ENCODE data around the gene UBE4B.
A peak's percentile ranks its signal among the peaks of the same experiment; 100 is the strongest.
"Not testable (repeated sequence)": the region's sequence is repeated elsewhere in the genome, so short reads cannot be mapped to it uniquely, and the experiment has no call there.

The UBE4B gene

DNA sequence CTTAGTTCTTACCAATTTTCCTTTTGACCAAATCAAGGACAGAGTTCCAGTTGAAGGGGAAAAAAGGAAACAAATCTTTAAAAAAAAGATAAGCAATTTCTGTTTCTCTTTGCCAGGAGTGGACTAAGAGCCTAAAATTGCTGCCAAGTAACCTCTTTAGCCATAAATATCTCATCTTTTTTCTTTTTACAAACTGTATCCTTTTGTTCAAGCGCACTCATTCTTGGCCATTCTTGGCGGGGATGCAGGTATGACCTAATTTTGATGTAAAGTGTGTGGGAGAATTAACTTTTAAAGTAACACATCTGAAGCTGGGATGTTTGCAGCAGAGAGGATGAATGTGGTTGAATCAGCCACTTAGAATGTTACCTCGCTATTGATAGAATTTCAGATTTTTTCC is 164.2 kb downstream of the UBE4B start:
- H3K36me3 Mint-ChIP-seq: no peaks in the 10 kb centered on the region
- H3K27ac Mint-ChIP-seq: no peak overlapping the region
- DNase-seq (ENCODE audit: low spot score in 2 of 2) (no peak), ATAC-seq (ENCODE audit: low read depth) (no peak)
- H3K27me3 Mint-ChIP-seq: peaks cover 4% of the 10 kb centered on the region
- no peaks in the 10 kb centered on the region for H3K9me3 Mint-ChIP-seq
- H3K4me3 Mint-ChIP-seq: no peak overlapping the region
- no peaks in the 10 kb centered on the region for H3K4me1 Mint-ChIP-seq

DNA sequence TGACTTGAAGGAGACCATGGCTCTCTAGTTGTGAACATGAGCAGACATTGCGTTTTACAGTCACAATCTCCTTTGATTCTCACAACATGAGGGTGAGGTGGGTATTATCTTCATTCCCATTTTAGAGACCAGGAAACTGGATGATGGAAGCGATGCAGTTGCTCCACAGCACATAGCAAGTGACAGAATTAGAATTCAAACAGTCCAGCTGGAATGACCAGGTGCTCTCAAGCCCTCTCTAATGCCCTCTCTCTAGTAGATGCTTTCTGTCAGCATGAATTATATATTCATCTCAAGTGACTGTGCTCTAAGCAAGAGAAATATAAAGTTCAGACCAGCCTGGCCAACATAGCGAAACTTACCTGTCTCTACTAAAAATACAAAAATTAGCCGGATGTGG is 167.9 kb downstream of the UBE4B start:
- no peak overlapping the region for H3K4me3 Mint-ChIP-seq
- H3K27me3 Mint-ChIP-seq: peaks cover 2% of the 10 kb centered on the region
- DNase-seq (ENCODE audit: low spot score in 2 of 2) (no peak), ATAC-seq (ENCODE audit: low read depth) (no peak)
- H3K4me1 Mint-ChIP-seq: no peaks in the 10 kb centered on the region
- H3K27ac Mint-ChIP-seq: no peak overlapping the region
- no peaks in the 10 kb centered on the region for H3K36me3 Mint-ChIP-seq
- H3K9me3 Mint-ChIP-seq: no peaks in the 10 kb centered on the region

DNA sequence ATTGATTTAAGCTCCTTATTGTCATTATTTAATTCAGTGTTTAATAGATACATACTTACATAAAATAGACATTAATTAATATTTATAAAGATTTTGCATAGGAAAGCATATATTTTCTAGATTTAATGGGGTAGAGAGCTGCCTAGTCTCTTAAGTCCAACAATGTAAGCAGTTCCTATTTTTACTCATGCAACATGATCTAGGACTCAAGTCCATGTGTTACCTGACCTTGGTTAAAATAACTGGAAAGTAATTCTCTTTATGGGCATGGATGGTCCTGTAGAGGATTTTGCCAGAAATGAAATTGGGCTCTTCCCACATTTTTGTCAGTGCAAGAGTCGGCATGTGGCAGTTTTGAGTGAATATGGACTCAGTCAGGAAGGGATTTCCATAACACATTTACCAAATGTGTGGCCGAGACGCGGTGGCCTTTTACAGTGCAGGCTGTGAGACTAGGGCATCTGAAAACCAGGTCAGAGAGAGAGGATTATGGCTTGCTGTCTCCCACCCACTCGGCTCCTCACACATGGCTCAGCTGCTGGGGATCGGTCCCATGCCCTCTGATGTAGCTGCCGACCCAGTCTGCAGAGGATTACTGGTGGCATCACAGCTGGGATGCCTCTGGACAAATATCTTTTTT is 171.4 kb downstream of the UBE4B start:
- H3K4me3 Mint-ChIP-seq: no peak overlapping the region
- H3K36me3 Mint-ChIP-seq: no peaks in the 10 kb centered on the region
- DNase-seq (ENCODE audit: low spot score in 2 of 2): no peak
- peaks cover 5% of the 10 kb centered on the region for H3K4me1 Mint-ChIP-seq
- peaks cover 1% of the 10 kb centered on the region for H3K27me3 Mint-ChIP-seq
- H3K27ac Mint-ChIP-seq: no peak overlapping the region
- H3K9me3 Mint-ChIP-seq: no peaks in the 10 kb centered on the region
- ATAC-seq (ENCODE audit: low read depth): no peak

DNA sequence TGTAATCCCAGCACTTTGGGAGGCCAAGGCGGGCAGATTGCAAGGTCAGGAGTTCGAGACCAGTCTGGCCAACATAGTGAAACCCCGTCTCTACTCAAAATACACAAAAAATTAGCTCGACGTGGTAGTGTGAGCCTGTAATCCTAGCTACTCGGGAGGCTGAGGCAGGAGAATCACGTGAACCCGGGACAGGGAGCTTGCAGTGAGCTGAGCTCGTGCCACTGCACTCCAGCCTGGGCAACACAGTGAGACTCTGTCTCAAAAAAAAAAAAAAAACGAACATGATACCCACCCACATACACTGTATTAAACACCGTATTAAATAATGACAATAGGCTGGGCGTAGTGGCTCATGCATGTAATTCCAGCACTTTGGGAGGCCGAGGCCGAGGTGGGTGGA is 172.4 kb downstream of the UBE4B start:
- not testable (repeated sequence) for DNase-seq (ENCODE audit: low spot score in 2 of 2); H3K9me3 Mint-ChIP-seq; H3K4me3 Mint-ChIP-seq; ATAC-seq (ENCODE audit: low read depth); H3K27me3 Mint-ChIP-seq; H3K4me1 Mint-ChIP-seq; H3K27ac Mint-ChIP-seq; H3K36me3 Mint-ChIP-seq

DNA sequence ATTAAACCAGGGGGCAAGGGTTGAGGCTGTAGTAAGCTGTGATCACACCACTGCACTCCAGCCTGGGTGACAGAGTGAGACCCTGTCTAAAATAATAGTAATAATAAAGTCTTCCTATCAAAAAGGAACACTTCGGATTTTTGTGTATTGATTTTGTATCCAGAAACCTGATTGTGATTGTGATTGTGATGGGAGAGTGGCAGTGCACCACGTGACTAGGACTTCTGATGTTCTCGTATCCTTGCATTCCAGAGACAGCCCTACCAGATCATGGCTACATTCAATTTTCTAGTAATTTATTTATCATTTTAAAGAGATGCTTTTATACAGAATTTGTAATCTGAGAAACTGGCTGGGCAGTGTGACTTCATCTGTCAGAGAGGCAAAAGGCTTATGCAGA is 175.1 kb downstream of the UBE4B start:
- Mint-ChIP-seq H3K4me3 (no peak overlapping the region), H3K9me3 (no peaks in the 10 kb centered on the region), H3K36me3 (no peaks in the 10 kb centered on the region), H3K27me3 (peaks cover 1% of the 10 kb centered on the region), H3K27ac (no peak overlapping the region), H3K4me1 (peaks cover 22% of the 10 kb centered on the region)
- ATAC-seq (ENCODE audit: low read depth): no peak
- DNase-seq (ENCODE audit: low spot score in 2 of 2): no peak

DNA sequence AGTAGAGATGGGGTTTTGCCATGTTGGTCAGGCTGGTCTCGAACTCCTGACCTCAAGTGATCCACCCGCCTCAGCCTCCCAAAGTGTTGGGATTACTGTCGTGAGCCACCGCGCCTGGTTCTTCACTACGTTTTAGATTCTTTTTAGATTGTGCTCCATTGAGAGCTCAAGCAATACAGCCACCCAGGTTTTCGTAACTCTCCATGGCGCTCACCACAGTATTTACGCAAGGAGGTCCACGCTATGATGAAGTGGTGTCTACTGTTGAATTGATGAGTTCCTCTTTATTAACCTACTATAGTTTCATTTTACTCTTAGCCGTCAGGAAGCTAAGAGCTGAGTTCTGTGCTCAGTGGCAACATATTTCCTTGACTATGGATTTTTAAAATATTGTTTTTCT is 175.8 kb downstream of the UBE4B start:
- Mint-ChIP-seq H3K27me3 (peaks cover 1% of the 10 kb centered on the region), H3K4me3 (peak overlapping the region; percentile 68), H3K36me3 (no peaks in the 10 kb centered on the region), H3K4me1 (peaks cover 23% of the 10 kb centered on the region), H3K9me3 (no peaks in the 10 kb centered on the region), H3K27ac (peak overlapping the region; percentile 79)
- ATAC-seq (ENCODE audit: low read depth) (peak; percentile 49), DNase-seq (ENCODE audit: low spot score in 2 of 2) (peak in 1 of 2 donors; percentile 39)

DNA sequence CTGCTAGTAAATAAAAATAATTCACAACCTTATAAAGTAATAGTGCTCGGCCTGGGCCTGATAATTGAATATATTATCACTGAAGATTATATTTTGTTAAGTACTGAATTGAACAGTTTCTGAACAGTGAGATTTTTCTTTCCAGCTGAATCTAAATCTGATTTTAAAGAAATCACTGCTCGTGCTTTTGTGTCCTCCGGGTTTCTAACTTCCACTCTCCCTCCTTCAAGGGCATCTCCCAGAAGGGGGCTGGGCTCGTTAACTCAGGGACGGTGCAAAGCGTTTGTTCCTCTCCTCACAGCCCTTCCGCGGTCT is 176.8 kb downstream of the UBE4B start:
- H3K36me3 Mint-ChIP-seq: no peaks in the 10 kb centered on the region
- peak overlapping the region; percentile 78 for H3K27ac Mint-ChIP-seq
- H3K4me1 Mint-ChIP-seq: peaks cover 24% of the 10 kb centered on the region
- peaks cover 1% of the 10 kb centered on the region for H3K27me3 Mint-ChIP-seq
- no peaks in the 10 kb centered on the region for H3K9me3 Mint-ChIP-seq
- no peak for ATAC-seq (ENCODE audit: low read depth)
- H3K4me3 Mint-ChIP-seq: peak overlapping the region; percentile 90
- no peak for DNase-seq (ENCODE audit: low spot score in 2 of 2)

DNA sequence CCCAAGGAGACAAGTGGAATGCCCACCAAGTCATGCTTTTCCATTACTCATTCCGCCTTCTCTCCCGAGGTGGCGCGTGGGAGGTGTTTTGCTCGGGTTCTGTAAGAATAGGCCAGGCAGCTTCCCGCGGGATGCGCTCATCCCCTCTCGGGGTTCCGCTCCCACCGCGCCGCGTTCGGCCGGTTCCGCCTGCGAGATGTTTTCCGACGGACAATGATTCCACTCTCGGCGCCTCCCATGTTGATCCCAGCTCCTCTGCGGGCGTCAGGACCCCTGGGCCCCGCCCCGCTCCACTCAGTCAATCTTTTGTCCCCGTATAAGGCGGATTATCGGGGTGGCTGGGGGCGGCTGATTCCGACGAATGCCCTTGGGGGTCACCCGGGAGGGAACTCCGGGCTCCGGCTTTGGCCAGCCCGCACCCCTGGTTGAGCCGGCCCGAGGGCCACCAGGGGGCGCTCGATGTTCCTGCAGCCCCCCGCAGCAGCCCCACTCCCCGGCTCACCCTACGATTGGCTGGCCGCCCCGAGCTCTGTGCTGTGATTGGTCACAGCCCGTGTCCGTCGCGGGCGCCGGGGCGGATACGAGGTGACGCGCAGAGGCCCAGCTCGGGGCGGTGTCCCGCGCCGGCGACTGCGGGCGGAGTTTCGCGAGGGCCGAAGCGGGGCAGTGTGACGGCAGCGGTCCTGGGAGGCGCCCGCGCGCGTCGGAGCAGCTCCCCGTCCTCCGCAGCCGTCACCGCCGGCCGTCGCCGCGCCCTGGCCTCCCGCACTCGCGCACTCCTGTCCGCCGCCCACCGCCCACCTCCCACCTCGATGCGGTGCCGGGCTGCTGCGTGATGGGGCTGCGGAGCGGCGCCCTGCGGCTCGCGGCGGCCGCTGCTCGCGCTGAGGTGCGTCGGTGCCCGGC is 177.4 kb downstream of the UBE4B start, which contains the start of gene KIF1B:
Gene KIF1B, plus strand, starts transcription at position 666 of the 906 bp plus-strand sequence. CDS start 21,759 bp downstream, outside the sequence.
- peak; percentile 97 for DNase-seq (ENCODE audit: low spot score in 2 of 2)
- H3K27ac Mint-ChIP-seq: peak within 1 kb of the TSS; percentile 81
- peaks cover 1% of the 10 kb centered on the region for H3K27me3 Mint-ChIP-seq
- H3K36me3 Mint-ChIP-seq: no peaks in the 10 kb centered on the region
- peak; percentile 96 for ATAC-seq (ENCODE audit: low read depth)
- no peaks in the 10 kb centered on the region for H3K9me3 Mint-ChIP-seq
- peak within 1 kb of the TSS; percentile 90 for H3K4me3 Mint-ChIP-seq
- H3K4me1 Mint-ChIP-seq: peaks cover 24% of the 10 kb centered on the region

DNA sequence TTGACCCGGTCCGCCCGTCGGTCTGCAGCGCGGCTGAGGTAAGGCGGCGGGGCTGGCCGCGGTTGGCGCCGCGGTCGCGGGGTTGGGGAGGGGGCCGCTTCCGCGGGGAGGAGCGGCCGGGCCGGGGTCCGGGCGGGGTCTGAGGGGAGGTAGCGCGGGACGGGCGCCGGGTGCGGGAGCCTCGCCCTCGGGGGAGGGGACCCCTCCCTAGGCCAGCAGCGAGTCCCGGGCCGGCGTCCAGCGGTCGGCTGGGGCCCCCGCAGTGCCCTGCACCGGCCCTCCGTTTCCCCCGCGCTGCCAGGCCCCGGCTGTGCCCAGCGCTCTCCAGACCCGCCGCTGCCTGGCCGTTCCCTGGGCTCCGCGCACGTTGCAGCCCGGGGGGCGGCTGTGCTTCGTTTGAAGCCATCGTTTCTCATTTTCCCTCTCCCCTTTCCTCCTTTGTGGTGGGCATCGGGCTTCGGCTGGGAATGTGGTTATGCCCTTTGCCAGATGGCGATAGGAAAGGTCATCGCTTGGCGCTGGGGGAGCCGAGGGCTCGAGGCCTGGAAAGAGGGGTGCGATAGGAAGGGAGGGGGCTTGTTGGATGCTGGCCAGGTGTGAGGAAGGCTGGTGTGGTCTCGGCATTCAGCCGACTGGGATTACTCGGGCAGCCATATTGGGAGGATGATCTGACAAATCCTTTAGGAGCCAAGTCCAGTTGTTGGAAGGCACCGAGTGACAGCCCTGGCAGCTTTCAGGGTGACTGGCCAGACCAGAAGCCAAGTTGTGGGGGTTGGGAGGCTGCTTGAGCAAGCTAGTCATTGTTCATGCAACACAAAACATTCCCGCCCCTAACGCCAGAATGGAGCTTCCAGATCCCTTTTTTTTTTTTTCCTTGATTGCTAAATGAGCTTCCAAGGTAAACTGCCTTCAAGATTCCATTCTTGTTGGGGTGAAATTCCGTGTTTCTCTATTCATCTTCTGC is 178.4 kb downstream of the UBE4B start:
- peak overlapping the region; percentile 81 for H3K27ac Mint-ChIP-seq
- H3K4me1 Mint-ChIP-seq: peaks cover 31% of the 10 kb centered on the region
- ATAC-seq (ENCODE audit: low read depth) (no peak), DNase-seq (ENCODE audit: low spot score in 2 of 2) (peak; percentile 9 to 22)
- no peaks in the 10 kb centered on the region for H3K9me3 Mint-ChIP-seq
- peak overlapping the region; percentile 78 for H3K4me3 Mint-ChIP-seq
- no peaks in the 10 kb centered on the region for H3K36me3 Mint-ChIP-seq
- H3K27me3 Mint-ChIP-seq: peaks cover 1% of the 10 kb centered on the region

DNA sequence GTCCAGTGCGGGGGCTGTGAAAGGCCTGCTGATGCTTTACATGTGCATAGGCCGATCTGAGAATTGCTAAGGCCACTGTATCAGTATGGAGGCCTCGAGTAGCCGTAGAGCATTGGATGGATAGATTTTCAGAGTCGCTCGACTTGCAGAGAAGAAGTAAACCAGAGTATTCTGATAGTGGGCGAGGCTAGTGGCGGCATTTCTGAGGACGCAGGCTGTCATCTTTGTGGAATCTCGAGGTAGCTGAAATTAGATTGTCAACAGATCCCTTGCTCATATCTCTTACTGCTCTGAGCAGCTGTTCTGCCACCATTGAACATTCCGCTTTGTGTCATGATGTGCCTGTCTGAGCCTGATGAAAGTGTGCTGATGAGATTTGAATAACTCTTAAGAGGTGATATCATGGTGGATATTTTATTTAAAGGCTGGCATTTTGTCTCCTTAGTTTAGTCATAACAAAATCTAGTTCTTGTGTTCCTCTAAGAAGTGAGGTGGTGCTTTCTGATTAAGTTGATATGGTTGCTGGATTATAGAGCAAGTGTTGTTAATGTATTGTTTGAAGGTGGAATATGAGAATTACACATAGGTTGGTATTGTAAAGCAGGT is 179.2 kb downstream of the UBE4B start:
- no peaks in the 10 kb centered on the region for H3K9me3 Mint-ChIP-seq
- H3K36me3 Mint-ChIP-seq: no peaks in the 10 kb centered on the region
- no peak for ATAC-seq (ENCODE audit: low read depth)
- peak overlapping the region; percentile 78 for H3K4me3 Mint-ChIP-seq
- H3K4me1 Mint-ChIP-seq: peaks cover 37% of the 10 kb centered on the region
- H3K27me3 Mint-ChIP-seq: peaks cover 1% of the 10 kb centered on the region
- DNase-seq (ENCODE audit: low spot score in 2 of 2): no peak
- peak overlapping the region; percentile 81 for H3K27ac Mint-ChIP-seq

DNA sequence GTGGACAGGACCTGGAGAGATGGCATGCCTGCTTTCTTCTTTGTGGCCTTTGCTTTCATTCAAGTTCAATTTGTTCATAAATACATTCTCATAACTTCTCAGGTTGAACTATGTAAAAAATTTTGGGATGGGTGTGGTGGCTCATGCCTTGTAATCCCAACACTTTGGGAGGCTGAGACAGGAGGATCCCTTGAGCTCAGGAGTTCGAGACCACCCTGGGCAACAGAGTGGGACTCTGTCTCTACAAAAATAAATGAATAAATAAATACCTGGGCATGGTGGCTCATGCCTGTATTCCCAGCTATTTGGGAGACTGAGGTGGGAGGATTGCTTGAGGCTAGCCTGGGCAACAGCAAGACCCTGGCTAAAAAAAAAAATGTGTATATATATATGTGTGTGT is 179.7 kb downstream of the UBE4B start:
- DNase-seq (ENCODE audit: low spot score in 2 of 2) (no peak), ATAC-seq (ENCODE audit: low read depth) (no peak)
- H3K36me3 Mint-ChIP-seq: no peaks in the 10 kb centered on the region
- H3K4me1 Mint-ChIP-seq: peaks cover 38% of the 10 kb centered on the region
- peak overlapping the region; percentile 78 for H3K4me3 Mint-ChIP-seq
- peak overlapping the region; percentile 81 for H3K27ac Mint-ChIP-seq
- no peaks in the 10 kb centered on the region for H3K27me3 Mint-ChIP-seq
- H3K9me3 Mint-ChIP-seq: no peaks in the 10 kb centered on the region

DNA sequence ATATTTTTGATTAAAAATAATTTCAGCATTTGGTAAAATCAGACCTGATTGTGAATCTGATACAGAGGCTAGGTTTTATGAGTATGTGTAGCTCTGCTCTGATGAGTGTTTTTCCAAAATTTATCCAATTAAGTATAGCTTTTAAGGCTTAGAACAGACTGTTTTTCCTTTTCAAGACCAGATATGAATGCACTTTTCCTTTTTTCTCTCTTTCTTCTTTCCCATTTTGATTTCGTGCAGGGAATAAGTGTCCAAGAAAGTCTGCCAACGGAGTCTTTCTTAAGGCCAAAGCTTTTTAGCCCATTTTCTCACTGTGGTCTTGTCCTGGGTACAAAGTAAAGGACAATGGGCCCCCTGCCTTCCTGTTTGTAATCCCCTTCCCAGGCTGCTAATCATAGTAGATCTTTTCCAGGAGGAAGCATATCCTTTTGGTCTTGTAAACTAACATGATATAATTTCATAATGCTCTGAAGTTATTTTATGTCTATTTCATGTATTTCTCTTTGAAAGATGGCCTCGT is 180.5 kb downstream of the UBE4B start:
- Mint-ChIP-seq H3K36me3 (no peaks in the 10 kb centered on the region), H3K27me3 (no peaks in the 10 kb centered on the region), H3K4me3 (no peak overlapping the region), H3K9me3 (no peaks in the 10 kb centered on the region), H3K4me1 (peaks cover 44% of the 10 kb centered on the region), H3K27ac (no peak overlapping the region)
- DNase-seq (ENCODE audit: low spot score in 2 of 2) (no peak), ATAC-seq (ENCODE audit: low read depth) (no peak)

DNA sequence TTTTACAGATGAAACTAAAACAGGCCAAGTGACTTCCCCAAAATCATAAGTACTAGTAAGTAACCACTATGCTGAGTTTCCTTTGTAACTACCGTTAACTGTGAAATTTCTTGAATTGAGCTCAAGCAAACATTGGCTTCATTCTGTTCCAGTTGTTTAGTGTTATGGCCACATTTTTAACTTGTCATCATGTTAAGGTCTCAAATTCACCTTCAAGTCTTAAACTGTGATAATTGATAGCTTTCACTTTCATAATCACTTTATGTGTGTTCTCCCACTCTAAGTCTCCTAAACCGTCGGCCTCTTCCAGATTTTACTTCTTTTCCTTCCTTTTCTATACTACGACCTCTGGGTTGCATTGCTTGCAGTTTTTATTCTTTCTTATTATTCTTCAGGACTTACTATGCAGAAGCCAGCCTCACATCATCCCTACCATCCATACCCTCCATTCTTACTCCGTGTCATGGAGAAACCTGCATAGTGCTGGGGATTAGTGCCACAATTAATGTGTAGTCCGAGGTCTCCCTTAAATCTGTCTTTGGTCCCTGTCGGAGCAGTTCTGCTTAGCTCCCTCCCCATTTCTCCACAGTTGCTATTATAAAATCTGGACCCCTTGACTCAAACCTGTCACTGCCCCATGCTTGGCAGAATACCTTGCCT is 183.5 kb downstream of the UBE4B start:
- no peaks in the 10 kb centered on the region for H3K9me3 Mint-ChIP-seq

More for the DNA sequence above, 183.5 kb downstream of the UBE4B start:
- H3K27me3 Mint-ChIP-seq: no peaks in the 10 kb centered on the region
- H3K4me1 Mint-ChIP-seq: peaks cover 33% of the 10 kb centered on the region
- no peaks in the 10 kb centered on the region for H3K36me3 Mint-ChIP-seq
- DNase-seq (ENCODE audit: low spot score in 2 of 2) (no peak), ATAC-seq (ENCODE audit: low read depth) (peak; percentile 56)
- peak overlapping the region; percentile 24 for H3K27ac Mint-ChIP-seq
- H3K4me3 Mint-ChIP-seq: peak overlapping the region; percentile 12

All from memory B cell (primary cell).